GM21390 (cell line): Measurements from ENCODE around the gene TRAPPC14.

Experiments used
- ATAC-seq: cut with Tn5 transposase; IDR thresholded peaks from one replicate; pipeline ENCODE4 v1.9.1; 2021; ENCODE audit not compliant: unreplicated experiment

TRAPPC14 gene

DNA sequence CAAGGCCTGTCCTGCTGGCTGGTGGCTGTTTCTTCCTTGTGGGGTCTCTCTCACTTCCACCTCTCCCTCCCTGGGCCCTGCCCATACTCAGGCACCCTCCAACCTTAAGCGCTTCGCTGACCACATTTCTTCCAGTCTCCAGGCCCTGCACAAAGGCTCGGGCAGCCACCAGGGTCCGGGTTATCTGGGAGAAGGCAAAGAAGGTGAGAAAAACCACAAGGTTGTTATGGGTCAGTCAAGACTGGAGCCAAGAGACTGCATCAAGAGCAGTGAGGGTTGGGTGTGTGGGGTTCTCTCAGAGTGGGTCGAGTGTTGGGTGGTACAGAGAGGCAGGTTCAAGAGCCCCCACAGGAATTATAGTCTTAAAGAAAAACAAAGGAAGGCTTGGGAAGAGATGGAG, 16.1 kb upstream of the TRAPPC14 start:
- ATAC-seq, result no peak

DNA sequence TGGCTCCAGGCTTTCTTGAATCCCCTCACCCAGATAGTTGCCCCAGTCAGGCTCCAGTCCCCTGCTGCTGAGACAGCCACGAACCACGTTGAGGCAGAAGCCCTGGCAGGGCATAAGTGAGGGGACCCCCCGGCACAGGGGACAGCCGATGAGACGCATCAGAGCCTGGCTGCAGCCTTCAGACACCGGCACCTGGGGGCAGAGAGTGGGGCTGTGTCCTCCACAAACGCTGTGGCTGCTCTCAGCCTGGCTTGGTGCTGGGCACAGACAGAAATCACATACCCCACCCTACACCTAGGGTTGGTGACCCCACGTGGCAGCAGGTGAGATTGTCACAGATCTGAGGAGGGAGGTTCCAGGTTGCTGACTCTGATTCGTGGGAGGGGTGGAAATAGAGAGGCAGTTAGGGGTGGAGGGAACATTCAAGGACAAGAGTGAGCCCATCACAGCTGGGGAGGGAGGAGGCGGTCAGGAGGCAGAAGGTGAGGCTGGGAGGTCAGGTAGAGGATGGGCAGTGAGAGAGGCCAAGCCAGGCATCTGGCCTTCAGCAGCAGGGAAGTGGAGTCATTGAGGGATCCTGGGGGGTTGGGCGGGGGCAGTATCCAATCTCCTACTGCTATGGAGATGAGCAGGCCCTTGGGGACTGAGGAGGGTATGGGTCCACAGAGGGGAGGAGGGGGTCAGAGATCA, 15.4 kb upstream of the TRAPPC14 start:
- ATAC-seq, result no peak

GRCh38 chr7:100171840-100172239, 13.3 kb upstream of the TRAPPC14 start:
- no peak for ATAC-seq

DNA sequence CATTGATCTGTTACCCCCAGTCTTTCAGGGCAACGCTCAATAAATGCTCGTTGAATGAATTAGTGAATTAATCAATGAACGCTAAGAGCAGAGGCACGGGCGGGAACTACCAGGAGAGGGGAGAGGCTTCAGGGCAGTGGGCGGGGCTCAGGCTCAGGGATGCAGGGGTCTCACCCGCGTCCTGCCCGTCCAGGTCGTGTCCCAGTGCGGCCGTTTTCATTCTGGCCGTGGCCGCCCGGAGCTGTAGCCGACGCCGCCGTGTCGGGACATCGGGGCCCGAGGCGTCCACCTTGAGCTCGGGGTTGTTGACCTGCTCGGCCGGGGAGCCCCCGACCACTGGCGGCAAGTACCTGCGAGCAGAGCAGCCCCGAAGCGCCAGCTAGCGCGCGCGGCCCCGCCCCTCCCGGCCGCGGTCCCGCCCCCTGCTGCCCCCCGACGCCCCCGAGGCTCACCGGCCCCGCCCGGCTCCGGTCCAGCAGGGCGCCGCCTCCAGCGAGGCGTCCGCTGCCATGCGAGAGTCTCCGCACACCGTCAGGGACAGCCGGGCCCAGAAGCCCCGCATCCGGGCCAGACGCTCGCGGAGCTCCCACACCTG, 12.7 kb upstream of the TRAPPC14 start:
- no peak for ATAC-seq

DNA sequence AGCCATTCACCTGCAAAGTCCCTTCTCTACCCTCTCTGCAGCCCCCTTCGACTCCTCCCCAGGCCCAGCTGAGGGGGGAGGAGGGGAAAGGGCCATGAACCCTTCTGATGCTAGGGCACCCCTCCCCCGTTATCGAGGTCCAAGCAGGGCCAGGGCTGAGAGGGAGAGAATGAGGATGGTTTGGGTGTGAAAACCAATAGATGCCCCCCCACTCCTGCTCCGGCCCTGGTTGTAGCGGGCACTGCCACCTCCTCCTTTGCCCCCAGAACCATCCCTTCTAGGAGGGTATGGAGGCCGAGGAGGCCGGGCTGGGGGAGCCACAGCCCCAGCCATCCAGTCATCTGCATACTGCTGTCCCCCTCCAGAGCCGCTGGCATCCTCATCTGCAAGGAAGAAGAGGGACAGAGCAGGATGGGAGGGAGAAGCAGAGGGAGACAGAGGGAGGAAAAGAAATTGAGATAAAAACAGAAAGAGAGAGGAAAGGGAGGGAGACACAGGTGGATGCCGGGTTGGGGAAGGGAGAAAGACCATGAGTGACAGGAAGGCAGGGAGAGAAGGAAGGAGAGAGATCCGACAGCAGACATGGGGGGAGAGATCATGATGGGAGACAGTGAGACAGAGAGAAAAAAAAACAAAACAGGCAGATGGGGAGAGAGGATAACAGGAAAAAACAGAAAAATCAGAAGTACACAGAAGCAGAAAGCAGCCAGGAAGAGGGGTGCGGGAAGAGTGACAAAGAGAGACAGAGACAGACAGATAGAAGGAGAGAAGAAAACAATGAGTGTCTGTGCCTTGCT, 11.8 kb upstream of the TRAPPC14 start:
- no peak for ATAC-seq

GRCh38 chr7:100169147-100169850, 10.8 kb upstream of the TRAPPC14 start:
- no peak for ATAC-seq

DNA sequence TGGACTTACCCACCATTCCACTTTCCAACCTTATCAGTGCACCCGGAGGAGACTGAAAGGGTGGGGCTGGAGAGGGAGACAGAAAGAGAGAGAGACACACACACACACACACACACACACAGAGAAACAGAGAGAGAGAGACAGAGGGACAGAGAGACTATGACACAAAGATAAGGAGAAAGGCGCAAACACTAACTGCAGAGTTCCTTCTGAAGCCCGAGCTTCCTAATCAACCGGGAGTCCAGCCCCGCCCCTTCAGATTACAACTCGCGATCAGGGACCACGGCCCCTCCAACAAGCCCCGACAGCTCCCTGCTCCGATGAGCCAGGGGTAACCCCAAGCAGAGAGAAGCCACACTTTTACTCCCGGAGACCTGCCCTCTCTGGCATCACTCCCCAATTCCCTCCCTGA, 9.4 kb upstream of the TRAPPC14 start:
- no peak for ATAC-seq

DNA sequence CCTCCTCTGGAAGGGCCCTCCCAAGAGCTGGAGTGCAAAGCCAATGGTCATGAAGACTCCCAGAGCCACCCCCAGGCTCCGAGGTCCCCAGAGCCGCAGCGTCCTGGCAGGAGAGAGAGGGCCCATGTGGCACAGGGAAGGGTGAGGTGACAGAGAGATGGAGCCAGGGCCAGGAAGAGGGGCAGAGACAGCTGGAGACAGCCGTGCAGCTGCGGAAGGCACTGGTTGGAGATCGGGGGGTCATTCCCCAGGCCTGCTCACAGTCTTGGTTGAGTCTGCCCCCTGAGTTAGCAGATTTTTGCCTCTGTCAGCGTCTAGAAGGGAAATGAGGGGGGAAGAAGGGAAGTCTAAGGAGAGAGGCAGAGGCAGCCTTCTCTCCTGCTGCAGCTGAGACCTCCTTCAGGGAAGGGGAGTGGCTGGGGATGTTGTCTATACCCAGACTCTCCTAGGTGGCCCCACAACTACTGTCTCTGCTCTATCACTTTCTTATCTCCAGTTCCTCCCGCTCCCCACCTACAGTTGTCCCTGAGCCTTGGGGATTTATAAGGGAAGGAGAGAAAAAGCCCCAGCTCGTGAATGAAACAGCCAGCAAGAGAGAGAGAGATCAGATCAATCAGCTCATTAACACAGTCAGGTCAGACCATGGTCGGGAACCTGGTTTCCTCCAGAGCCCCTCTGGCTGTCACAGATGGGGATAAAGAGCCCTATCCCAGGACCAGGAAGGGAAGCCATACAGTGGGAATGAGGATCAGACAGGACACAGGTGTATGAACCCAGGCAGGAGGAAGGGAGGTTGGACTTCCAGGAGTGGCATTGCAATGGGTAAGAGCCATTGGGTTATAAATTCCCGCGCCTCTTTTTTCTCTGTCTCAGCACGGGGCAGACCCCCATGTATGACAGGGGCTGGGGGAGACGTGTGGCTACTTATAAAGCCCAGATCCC, 8.7 kb upstream of the TRAPPC14 start:
- ATAC-seq, result no peak

- no peak for ATAC-seq
Observed at GRCh38 chr7:100166317-100166940, 7.9 kb upstream of the TRAPPC14 start.

- ATAC-seq, result no peak
Observed at GRCh38 chr7:100163871-100164270, 5.3 kb upstream of the TRAPPC14 start.

DNA sequence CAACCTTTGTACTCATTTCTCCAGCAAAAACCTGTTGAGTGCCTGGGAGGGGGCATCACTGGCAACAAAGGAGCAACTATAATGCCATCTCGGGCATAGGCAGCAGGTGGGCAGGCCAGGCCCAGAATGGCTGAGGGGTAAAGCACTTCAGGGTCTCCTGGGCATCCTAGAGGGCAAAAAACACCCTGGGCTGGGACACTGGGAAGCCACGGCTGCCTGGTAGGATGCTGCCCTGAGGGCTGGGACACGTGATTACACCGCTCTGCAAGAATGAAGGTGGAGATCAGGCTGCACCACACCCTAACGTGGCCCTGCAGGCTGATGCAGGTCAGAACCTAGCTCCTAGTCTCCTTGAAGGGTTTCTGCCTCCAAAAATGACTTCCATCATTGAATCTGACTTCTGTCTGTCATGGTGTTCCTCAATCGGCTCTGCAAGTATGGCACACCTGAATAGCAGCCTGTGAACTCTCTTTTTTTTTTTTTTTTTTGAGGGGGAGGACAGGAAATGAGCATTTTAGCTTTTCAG, 4.5 kb upstream of the TRAPPC14 start:
- ATAC-seq, result no peak

GRCh38 chr7:100160067-100160466, 1.5 kb upstream of the TRAPPC14 start:
- no peak for ATAC-seq

DNA sequence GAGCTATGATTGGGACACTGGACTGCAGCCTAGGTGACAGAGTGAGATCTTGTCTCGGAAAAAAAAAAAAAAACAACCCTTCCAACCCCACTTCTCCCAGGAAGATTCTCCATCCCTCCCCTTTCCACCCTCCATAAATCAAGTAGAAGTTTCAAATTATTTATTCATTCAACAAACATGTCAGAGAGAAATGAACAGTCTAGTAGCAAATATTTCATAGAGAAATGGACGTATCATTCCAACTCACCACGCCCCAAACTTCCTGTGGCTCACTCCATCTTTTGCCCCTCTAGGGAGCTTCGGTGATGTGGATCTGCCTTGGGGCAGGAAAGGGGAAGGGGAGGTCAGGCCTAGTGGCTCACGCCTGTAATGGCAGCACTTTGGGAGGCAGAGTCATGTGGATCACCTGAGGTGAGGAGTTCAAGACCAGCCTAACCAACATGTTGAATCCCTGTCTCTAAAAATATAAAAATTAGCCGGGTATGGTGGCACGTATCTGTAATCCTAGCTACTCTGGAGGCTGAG, 638 bp upstream of the TRAPPC14 start:
- no peak for ATAC-seq

DNA sequence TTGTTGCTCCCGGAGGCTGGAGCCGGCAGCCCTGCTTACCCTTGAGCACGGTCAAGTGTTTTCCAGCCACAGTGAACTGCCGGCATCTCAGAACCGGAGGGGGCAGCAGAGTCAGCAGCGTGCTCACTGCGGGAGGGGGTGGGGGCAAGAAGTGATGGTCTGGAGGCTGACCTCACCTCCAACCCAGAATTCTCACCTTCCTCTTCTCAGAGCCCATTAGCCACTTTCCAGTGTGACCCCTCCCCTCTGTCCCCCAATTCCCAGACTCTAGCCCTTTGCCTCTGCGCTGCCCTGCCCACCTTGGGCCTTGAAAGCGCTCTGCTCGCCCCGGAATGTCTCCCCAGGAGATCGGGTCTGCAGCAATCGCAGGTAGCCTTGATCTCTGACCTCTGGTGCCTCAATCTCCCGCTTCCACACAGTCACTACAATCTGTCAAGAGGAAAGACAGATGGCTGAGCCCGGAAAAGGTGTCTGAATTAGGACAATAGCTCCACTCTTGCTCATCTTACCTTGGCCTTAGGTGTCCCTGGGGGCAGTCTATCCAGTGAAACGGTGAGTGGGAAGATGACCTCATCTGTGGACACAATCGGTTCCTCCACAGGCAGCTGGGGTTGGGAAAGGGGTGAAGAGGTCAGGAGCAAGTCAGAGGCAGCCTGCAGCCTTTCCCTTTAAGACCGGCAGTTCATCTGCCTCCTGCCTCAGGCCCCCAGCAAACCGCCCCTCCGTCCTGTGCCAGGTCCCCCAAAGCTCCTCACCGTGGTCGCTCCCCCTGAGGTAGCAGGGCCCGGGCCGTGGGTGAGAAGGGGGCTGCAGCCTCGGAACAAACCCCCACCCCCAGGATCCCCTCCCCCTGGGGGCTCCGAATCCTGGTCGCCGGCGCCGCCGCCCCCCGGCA, 942 bp downstream of the TRAPPC14 start:
- ATAC-seq, result no peak

- no peak for ATAC-seq
Observed at GRCh38 chr7:100157069-100157333, 1.5 kb downstream of the TRAPPC14 start.

- no peak for ATAC-seq
Observed at GRCh38 chr7:100156331-100157068, 2.0 kb downstream of the TRAPPC14 start.

DNA sequence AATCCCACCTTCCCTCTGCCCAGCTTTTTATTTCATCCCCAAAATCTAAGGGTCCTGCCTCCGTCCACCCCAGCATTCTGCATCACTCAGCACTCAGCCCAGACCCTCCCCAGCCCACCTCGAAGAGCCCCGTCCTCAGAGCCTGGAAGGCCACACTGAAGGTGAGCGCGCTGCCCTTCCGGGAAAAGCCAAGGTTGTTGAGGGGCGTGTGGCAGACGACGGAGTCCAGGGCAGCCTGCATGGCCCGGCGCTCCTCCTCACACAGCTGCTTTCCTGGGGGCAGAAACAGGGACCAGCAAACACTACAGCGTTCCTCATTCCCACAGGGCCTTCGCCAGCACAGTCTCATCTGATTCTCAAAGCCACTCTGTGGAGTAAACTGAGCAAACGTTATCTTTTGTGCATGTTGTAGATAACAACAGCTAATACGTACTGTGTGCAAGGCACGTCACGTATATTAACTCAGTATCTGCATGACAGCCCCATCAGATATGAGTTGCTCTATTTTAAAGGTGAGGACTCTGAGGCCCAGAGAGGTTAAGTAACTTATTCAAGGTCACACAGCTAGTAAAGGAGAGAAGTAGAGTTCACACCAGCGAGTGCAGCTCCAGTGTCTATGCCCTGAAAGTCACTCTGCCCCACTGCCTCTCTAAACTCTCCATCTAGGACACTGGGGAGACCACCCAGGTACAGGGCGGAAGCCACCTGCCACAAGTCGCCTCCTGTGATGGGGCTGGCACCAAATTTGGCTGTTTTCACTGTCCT, 2.8 kb downstream of the TRAPPC14 start:
- no peak for ATAC-seq
